Activated CD4-positive, alpha-beta T cell treated with anti-CD3 and anti-CD28 coated beads, Interleukin-2, Interleukin-6, amounts not matched to agents 100 ng/mL and 50 ng/mL, durations not matched to agents 16 hours and 8 hours (primary cell): ENCODE results near the gene MKRN2OS.

ENCODE experiments used
- DNase-seq: peaks from one replicate; pipeline ENCODE4 v3.0.0-alpha.2; 2020

Gene MKRN2OS

DNA sequence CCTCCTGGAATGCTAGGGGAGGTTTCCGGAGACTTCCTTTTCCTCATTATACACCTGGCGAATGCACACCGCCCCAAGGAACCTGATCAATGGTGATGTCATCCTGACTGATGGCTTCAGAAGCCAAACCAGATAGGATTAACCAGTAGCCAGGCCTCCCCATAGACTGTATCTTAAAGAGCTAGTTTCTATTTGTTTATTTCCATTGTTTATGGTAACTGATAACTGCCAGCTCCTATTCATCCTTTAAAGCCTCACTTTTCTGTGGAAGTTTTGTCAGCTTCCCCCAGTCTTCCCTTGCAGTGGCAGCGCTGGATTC lies at the start of gene MKRN2OS:
Gene MKRN2OS (minus strand): TSS at position 27 of the 319 bp plus-strand sequence. CDS start 35 bp downstream, outside the sequence.
- DNase-seq: no peak

DNA sequence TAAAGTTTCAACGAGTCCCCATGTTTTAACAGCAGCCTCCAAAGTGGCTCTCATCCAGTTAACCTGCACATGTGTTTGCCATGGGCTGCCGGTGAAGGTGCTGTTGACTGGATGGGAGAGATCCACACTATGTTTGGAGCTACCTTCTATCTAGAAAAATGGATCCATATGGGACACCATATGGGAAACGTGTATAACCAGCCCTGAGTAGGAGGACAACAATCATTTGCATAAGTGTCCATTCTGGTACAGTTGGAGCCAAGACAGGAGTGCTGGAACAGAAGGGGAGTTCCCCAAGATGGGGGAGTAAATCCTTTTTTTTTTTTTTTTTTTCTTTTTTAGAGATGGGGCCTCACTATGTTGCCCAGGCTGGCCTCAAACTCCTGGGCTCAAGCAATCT lies 48.2 kb upstream of the MKRN2OS start:
- no peak for DNase-seq

DNA sequence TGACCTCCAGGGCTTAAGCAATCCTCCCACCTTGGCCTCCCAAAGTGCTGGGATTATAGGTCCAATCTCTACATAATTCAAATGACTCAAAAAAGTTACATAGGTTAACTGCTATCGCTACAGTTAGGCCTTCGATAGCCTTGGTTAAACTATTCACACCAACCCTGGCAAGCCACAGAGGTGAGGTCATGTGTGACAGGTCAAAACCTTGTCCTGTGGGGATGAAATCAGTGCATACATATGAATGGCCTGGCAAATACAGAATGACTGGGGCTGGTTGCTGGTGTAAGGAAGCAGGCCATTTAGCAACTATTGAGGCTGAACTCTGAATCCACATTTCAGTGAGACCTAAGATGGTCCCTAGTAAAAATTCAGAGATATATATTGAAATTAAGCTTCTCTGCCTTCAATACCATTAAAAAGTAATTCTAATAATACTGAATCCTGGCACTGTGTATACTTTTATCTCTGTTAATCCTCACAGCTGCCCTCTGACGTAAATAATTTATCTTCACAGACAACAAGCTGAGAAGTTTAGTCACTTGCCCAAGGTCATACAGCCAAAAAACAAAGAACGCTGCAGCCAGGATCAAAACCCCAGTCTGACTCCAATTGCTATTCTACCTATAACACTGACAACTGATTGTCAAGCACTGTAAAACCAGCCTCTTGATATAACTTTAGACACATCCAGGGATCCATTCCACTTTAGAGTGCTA lies 46.9 kb upstream of the MKRN2OS start:
- DNase-seq: no peak

DNA sequence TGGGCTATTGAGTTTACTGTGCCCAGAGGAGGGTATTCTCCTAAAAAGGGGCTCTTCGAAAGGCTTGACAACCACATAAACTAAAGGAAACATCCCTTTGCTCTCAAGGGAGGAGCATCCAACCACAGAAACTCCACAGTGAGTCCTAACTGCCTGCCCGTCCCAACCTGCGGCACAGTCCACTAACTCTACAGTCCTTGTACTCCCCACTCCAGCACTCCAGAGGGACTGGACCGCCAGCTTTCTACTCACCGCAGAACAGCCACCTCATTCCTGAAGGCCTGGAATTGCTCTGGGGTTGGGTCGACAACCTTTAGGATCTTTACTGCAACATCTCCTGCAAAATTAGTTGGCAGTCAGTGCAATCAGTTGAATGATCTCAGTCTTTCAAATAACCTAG lies 46.2 kb upstream of the MKRN2OS start:
- DNase-seq: no peak

GRCh38 chr3:12590096-12590495 lies 44.8 kb upstream of the MKRN2OS start:
- no peak for DNase-seq

- no peak for DNase-seq
These were observed 43.0 kb upstream of the MKRN2OS start for GRCh38 chr3:12588039-12589009.

GRCh38 chr3:12586403-12586802 lies 41.1 kb upstream of the MKRN2OS start:
- DNase-seq: no peak

- no peak for DNase-seq
These were observed 40.7 kb upstream of the MKRN2OS start for GRCh38 chr3:12585970-12586369.

DNA sequence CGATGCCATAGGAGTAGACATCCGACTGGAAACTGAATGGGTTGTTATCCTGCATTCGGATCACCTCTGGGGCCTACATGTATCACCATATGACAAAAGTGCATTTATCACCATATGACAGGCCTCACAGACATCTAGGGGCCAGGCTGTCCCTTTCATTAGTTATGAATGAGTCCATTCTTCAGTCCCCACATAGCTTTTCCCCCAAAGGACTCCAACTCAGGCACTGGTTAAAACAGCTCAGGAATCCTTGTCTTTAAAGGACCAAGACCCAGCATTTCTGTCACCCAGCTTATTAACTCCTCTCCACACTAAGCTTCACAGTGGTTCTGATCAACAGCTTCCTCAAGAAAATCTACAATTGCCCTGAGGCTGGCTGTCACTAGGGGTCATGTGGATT lies 39.9 kb upstream of the MKRN2OS start:
- no peak for DNase-seq

- DNase-seq: no peak
These were observed 38.8 kb upstream of the MKRN2OS start for GRCh38 chr3:12584083-12584482.

GRCh38 chr3:12583280-12583679 lies 38.0 kb upstream of the MKRN2OS start:
- DNase-seq: no peak

- DNase-seq: no peak
These were observed 37.4 kb upstream of the MKRN2OS start for GRCh38 chr3:12582730-12583129.

DNA sequence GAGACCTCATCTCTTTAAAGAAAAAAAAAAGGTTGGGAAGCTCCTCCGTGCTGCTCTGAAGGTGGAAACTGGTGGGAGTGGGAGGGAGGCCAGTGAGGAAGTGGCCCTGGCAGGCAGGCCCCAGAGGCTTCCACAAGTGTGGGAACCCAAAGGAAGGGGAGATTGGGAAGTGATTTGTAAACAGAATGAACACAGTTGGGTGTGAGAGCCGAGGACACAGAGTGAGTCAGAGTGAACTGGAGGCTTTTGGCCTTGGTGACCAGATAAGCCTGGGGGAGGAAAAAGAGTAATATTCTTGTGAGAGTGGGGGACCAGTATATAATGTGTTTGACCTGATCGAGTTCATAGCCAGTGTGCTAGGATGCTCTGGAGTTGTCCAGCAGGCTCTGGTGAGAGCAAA lies 34.6 kb upstream of the MKRN2OS start:
- no peak for DNase-seq

GRCh38 chr3:12579456-12579855 lies 34.2 kb upstream of the MKRN2OS start:
- DNase-seq: no peak

GRCh38 chr3:12578742-12579141 lies 33.4 kb upstream of the MKRN2OS start:
- DNase-seq: no peak

DNA sequence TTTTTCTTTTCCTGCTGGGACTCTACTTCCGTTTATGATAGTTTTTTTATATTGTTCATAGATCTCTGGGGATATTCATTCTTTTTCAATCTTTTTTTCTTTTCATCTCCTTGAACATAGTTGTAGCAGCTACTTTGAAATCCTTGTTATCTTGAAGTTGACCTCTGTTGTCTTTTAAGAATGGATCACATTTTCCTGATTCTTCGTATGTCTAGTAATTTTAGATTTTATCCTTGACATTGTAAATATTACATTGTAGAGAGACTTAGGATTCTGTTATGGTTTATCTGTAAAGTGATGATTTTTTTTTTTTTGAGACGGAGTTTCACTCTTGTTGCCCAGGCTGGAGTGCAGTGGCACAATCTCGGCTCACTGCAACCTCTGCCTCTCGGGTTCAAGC lies 32.1 kb upstream of the MKRN2OS start:
- DNase-seq: no peak

DNA sequence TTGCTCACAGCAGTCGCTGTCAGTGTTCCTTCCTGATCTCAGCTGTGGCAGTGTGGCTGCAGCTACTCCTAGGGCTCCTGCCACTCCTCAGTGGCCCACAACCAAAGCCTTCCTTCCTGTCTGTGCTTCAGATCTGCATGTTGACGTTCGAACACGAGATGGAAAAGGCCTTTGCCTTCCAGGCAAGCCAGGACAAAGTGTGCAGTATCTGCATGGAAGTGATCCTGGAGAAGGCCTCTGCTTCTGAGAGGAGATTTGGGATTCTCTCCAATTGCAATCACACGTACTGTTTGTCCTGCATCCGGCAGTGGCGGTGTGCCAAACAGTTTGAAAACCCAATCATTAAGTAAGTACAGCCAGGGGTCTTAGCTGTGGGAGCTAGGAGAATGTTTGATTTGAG lies 29.4 kb upstream of the MKRN2OS start:
- DNase-seq: no peak

- DNase-seq: no peak
These were observed 28.8 kb upstream of the MKRN2OS start for GRCh38 chr3:12574131-12574530.

- DNase-seq: no peak
These were observed 26.7 kb upstream of the MKRN2OS start for GRCh38 chr3:12571986-12572385.

- no peak for DNase-seq
These were observed 24.5 kb upstream of the MKRN2OS start for GRCh38 chr3:12569836-12570235.

- no peak for DNase-seq
These were observed 23.4 kb upstream of the MKRN2OS start for GRCh38 chr3:12568747-12569146.

- DNase-seq: no peak
These were observed 21.7 kb upstream of the MKRN2OS start for GRCh38 chr3:12566976-12567375.

GRCh38 chr3:12562451-12562850 lies 17.2 kb upstream of the MKRN2OS start:
- no peak for DNase-seq

DNA sequence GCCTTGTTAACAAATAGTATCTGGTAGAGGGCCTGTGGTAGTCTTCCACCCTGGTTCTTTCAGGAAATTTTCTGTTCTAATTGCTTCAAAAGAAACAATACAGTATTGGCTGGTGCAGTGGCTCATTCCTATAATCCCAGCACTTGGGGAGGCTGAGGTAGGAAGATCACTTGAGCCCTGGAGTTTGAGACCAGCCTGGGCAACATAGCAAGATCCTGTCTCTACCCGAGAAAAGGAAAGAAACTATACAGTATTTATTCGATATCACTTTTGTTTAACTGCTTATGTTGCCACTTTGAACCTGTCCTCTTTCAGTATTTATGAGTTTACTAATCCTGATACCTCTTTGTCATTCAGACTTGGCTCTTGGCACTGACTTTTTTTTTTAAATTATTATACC lies 16.1 kb upstream of the MKRN2OS start:
- DNase-seq: no peak
